Activated T-helper 1 cell treated with Interleukin-2 at 50 U/mL for 16 hours (primary cell): ENCODE measurements around the gene EEFSEC.

Experiments
- DNase-seq: peaks from one replicate; pipeline ENCODE4 v3.0.0-alpha.2; 2020; ENCODE audit warnings: low read depth

The EEFSEC gene

GRCh38 chr3:128242818-128243601, 89.7 kb downstream of the EEFSEC start:
- DNase-seq = no peak

- no peak for DNase-seq
Measured at GRCh38 chr3:128243602-128244504, 90.6 kb downstream of the EEFSEC start.

GRCh38 chr3:128245460-128245859, 92.2 kb downstream of the EEFSEC start:
- no peak for DNase-seq

- DNase-seq = no peak
Measured at GRCh38 chr3:128247666-128248409, 94.6 kb downstream of the EEFSEC start.

- DNase-seq = no peak
Measured at GRCh38 chr3:128252083-128252482, 98.8 kb downstream of the EEFSEC start.

GRCh38 chr3:128253150-128253549, 99.9 kb downstream of the EEFSEC start:
- DNase-seq = no peak

- no peak for DNase-seq
Measured at GRCh38 chr3:128254066-128254590, 100.8 kb downstream of the EEFSEC start.

GRCh38 chr3:128254967-128255366, 101.7 kb downstream of the EEFSEC start:
- DNase-seq = no peak

GRCh38 chr3:128256131-128256530, 102.8 kb downstream of the EEFSEC start:
- no peak for DNase-seq

- no peak for DNase-seq
Measured at GRCh38 chr3:128257632-128258031, 104.4 kb downstream of the EEFSEC start.

GRCh38 chr3:128260275-128260674, 107.0 kb downstream of the EEFSEC start:
- DNase-seq = no peak

GRCh38 chr3:128262457-128262856, 109.2 kb downstream of the EEFSEC start:
- no peak for DNase-seq

GRCh38 chr3:128263118-128263517, 109.8 kb downstream of the EEFSEC start:
- DNase-seq = no peak

GRCh38 chr3:128263946-128264345, 110.7 kb downstream of the EEFSEC start:
- DNase-seq = no peak

GRCh38 chr3:128266453-128266852, 113.2 kb downstream of the EEFSEC start:
- no peak for DNase-seq

GRCh38 chr3:128267541-128267940, 114.3 kb downstream of the EEFSEC start:
- DNase-seq = no peak

- DNase-seq = no peak
Measured at GRCh38 chr3:128269006-128269775, 115.9 kb downstream of the EEFSEC start.

- DNase-seq = no peak
Measured at GRCh38 chr3:128269796-128270195, 116.5 kb downstream of the EEFSEC start.

GRCh38 chr3:128270559-128271492, 117.5 kb downstream of the EEFSEC start:
- no peak for DNase-seq
